HG03439 (cell line): ENCODE measurements around the gene SFTPA2.
"Not testable (repeated sequence)": the region's sequence is repeated elsewhere in the genome, so short reads cannot be mapped to it uniquely, and the experiment has no call there.

Source experiments
- ATAC-seq: cut with Tn5 transposase; IDR thresholded peaks from one replicate; pipeline ENCODE4 v1.9.1; 2021; ENCODE audit warnings: mild to moderate bottlenecking, moderate library complexity; ENCODE audit not compliant: unreplicated experiment

SFTPA2 gene

DNA sequence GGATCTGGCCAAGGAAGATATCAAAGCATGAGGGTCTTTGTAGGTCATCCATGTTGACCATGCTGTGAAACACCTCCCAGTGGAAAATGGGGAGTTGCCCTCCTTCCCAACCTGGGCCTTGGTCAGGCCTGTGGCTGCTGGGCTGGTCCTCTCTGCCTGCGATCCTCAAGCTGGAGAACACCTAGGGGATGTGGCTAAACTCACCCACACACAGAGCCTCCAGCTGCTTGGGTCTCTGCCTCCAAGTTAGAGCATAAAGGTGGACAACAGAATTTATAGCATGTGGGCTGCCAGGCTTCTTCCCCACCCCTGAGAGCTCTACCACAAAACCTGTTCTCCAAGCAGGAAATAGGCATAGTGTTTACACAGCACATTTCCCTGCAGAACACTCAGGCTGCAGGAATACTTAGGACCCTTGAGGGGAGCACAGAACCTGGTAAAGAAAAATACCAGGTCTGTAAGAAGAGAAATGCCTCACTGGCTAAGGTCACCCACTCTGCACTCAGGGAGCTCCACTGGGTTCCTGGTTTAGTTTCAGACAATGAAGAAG is at the start of gene SFTPA2:
TSS of gene SFTPA2 (minus strand) at position 248 of the 550 bp plus-strand sequence. CDS start 924 bp downstream, outside the sequence.
- ATAC-seq = no peak

DNA sequence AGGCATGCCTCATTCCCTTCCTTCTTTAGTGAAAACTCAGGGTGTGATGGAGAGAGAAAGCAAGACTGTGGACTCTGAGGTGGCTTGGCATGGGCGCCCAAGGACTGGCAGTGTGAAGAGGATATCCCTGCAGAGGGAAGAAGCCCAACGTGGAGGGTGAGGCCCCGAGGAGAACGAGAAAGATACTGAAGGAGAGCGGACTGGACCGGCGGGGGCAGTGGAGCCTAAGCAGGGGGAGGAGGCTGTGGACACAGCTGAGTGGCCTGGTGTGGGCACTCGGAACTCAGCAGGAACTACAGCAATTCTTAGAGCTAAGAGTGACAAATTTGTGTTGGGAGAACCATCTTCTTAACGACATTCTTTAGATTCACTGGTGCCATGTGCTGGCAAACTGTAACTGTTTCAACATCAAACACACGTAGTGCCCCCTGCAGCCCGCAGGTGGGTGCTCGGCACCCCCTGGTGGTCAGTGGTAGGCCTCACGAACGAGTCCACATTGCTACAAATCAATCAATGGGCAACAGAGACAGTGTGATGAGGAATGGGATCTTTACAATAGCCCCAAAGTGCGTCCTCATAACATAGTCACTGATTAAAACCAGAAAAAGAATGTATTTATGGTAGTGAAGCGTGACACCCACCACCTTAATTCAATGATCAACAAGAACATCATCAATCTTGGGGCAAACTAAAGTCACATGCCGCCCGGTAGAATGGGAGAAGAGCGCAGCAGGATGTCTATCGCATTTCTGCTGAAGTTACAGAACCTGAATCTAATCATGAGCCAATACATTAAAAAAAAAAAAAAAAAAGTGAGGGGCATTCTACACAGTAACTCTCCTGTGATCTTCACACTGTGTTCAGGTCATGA is 48.5 kb upstream of the SFTPA2 start:
- ATAC-seq = no peak

DNA sequence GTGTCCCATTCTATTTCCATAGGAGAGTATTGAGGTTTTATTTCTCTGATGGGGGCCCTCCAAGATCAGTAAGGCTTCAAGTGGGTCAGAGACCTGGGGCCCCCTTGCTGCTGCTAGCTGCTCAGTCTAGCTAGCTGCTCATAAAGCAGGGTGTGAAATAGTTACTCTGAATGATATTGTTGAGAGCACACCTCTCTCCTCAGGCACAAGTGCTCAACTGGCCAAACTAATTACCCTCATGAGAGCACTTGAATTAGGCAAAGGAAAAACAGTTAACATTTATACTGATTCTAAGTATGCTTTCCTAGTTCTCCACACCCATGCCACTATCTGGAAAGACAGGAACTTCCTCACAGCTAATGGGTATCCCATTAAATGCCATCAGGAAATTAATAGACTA is 45.1 kb upstream of the SFTPA2 start:
- ATAC-seq = no peak

DNA sequence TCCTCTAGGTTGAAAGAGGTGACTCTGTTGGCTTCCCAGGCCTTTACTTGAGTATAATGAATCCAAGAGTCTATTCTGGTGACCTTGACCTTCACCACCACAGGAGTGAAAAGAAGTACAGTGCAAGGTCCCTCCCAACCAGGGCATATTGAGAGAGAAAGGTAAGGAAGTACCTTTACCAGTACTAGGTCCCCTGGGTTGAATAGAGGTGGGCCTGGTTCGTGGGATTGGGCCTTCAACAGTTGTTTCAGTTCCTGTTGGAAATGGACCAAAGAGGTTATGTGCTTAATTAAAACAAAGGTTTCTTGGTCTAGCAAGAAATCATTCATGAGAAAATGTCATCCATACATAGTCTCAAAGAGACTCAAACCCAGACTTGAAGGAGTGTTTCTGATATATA is 44.1 kb upstream of the SFTPA2 start:
- ATAC-seq = no peak

DNA sequence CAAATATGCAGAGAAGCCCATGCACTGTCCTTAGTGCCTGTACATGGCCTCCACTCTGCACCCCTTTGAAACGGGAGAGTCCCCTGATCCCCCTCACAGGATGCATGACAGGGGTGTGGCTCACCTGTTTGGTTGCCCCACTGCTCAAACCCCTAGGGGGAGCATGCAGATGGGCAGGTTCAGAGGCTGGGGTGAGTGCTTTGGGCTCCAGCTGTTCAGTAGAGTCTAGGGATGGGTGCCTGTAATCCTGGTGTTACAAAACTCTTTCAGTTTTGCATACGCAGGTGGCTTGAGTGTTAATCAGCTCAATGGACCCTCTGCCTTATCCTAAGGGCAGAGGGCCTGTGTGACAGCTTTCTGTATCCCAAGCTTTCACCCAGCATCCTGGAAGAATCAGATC is 42.7 kb upstream of the SFTPA2 start:
- no peak for ATAC-seq

DNA sequence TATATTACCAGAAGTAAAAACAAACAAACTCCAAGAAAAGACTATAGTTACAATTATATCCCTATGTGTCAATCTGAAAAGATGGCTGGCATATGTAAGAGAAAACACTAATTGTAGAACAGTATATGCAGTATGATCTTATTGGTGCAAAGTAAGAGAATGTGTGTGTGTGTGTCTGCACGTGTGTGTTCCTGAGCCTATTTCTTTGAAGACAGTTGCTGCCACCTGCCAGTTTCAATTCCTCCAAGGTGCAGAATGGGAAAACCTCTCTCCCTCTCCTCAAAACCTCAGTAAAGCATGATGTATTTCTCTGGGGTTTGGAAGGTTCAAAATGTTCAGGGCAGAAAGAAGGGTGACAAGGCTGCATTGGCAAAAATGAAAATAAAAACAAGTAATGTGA is 41.7 kb upstream of the SFTPA2 start:
- ATAC-seq = no peak

DNA sequence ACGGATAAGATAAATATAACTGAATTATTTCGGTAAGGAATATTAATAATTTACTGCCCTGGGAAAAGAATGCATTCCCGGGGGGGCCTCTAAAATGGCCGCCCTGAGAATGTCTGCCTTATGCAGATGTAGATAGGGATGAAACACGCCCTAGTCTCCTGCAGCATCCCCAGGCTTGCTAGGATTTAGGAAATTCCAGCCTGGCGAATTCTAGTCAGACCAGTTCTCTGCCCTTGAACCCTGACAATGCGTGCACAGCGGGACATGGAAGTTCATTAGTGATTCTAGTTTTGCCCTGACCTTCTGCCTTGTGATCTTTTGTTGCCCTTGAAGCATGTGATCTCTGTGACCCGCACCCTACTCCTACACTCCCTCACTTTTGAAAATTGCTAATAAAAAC is 39.4 kb upstream of the SFTPA2 start:
- ATAC-seq = not testable (repeated sequence)

DNA sequence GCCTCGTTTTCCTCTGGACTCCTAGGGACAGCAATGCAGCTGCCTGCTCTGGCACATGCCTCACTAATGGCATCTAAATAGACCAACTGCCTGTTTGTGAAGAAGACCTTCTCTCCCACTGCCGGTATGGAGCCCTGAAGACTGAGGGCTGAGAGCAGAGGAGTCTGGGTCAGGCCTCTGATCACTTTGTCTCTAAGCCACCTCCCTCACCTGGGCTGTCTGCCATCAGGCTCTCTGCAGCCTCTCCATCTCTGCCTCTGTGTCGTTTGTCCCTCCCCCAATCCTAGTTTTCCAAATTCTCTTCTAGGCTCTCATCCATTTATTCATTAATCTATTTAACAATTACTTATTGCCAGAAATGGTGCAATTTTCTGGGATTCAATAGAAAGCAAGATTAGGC is 35.3 kb upstream of the SFTPA2 start:
- no peak for ATAC-seq

DNA sequence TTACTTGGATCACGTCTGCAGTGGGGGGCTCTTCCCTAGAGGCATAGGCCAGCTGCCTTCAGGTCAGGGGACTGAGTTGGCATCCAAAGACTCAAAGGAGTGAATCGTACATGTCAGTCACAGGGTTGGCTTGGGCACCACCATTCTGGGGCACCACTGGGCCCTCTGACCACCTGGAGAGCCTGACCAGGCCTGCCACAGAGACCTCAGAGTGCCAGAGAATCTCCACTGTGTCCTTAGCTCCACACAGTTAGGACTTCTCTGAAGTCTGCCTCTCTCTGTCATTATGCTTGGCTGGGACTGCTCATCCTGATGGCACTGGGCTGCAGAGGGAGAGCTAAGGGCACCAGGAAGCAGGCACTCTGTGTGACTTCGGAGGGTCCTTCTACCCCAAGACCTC is 34.4 kb upstream of the SFTPA2 start:
- not testable (repeated sequence) for ATAC-seq

DNA sequence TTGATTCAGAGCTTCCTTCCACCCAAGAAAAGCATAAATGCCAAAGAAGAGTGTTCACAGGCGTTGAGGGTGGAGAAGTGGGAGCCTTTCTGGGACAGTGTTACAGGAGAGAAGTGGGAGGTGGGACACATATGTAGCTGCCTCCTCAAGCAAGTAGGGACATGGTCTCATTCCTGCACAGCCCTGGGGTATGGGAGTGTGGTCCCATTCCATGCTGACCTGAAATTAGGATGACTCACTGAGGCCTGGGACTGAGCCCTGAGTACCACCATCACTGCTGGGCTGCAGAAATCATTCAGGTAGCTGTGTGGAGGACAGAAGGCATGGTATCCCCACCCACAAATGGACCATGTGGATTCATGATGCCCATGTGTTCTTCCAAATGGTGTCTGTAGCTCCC is 33.2 kb upstream of the SFTPA2 start:
- no peak for ATAC-seq

DNA sequence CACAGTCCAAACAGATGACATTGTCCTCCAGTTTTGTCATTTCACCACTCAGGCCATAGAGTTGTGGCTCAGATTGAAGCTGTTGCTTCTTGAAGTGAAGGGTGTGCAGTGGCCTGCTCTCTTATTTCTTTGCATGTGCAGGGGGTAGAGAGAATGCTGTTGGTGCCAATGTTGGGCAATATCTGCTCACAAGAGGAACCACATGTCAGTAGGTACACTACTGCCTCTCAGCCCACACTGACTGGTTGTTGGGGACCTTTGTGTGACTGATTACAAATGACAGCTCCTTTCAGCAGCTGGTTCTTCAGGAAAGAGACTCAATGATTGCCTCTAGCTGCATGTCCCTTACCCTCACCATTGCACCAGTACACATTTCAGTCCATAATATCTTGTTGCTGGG is 28.6 kb upstream of the SFTPA2 start:
- no peak for ATAC-seq

DNA sequence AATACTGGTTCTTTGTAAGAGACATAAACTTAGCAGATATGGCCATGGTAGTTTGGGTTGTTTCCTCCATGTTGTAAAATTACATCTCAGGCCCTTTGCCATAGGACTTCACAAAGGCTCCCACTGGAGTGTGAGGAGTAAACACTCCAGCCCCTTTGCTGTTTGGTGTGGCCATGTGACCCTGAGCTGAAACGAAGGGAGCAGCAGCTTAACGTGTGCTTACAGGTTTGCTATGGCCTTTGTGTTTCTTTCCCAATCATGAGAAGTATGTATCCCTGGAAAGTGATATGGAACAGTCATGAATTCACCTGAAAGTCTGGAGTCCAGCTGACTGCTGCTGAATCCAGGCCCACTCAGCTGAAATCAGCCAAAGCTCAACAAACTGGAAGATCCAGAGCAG is 26.7 kb upstream of the SFTPA2 start:
- no peak for ATAC-seq

DNA sequence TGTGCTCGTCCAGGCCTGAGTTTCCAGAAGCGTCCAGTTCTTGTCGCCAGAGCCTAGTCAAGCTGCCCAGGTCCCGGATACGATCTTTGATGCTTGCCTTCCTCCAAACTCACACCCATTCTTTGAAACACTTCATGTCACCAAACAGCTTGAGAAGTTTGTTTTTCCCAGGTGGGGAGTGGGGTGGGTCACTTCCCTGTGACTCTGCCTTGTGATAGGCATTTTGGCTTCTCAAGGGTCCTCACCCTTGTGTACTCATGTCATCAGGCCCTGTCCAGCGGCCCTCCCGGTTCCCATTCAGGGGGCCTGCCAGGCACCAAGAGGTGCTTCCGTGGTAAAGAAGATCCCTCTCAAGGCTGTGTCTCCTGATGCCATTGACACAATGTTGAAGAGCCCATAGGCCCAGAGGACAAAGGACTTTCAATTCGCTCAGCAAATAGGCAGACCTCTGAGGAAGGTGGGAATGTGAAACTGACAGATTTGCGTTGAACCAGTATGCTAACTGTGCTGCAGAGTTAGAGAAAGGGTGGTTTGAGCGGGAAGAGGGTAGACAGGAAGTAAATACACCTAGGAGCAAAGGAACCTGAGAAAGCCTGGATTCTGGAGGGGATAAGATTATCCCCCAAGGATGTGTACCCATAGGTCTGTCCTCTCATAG is 25.8 kb upstream of the SFTPA2 start:
- ATAC-seq = no peak

DNA sequence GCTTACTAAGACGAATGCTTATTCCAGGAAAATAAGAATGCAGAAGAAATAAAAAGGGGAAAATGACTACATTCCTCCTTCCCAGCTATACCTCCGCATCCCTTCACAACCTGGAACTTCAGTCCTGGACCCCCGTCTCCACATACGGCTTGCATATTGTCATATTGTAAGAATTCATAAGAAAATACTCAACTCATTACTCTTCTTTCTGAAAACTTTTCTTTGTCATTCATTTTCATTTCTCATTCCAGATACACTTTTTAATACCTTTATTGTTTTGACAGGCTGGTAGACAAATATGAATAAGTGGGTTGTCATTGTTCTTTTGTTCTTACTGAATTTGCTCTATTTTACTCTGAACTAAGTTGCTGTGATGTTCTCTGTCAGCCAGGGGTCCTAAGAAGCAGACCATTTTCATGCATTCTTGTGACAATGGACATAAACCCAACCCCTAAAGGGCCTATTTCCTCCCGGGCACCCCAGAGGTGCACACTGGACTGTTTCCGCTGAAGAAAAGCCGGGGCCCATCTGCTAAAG is 23.3 kb upstream of the SFTPA2 start:
- no peak for ATAC-seq

DNA sequence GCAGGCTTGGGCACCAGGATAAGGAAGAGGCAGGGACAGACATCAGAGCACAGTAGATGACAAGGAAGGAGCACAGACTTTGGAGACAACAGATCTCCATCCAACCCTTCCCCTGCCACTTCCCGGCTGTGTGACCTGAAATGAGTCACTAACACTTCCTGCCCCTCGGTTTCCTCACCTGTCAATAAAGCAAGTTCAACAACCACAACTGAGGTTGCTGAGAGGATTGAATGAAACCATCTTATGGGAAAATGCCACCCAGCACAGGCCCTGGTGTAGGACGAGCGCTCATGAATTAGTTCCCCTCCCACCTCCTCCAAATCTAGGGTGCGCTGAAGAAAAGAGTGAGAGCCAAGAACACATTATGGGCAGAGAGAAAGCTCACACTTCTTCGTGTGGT is 22.7 kb upstream of the SFTPA2 start:
- not testable (repeated sequence) for ATAC-seq

DNA sequence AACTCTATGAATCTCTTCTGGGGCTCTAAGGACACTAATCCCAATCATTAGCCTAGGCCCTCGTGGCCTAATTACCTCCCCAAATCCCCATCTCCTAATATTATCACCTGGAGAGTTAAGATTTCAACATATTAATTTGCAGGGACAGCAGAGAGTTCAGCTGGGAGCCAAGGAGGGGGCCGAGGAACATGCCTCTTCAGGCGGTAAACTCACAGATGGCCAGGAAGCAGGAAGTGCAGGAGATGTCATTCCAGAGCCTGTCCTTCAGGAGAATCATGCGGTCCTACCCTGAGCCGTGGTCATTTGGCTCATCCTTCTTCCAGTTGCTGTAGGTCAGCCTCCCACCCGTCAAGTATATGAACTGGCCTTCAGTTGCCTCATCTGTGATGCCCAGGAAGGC is 21.9 kb upstream of the SFTPA2 start:
- no peak for ATAC-seq

DNA sequence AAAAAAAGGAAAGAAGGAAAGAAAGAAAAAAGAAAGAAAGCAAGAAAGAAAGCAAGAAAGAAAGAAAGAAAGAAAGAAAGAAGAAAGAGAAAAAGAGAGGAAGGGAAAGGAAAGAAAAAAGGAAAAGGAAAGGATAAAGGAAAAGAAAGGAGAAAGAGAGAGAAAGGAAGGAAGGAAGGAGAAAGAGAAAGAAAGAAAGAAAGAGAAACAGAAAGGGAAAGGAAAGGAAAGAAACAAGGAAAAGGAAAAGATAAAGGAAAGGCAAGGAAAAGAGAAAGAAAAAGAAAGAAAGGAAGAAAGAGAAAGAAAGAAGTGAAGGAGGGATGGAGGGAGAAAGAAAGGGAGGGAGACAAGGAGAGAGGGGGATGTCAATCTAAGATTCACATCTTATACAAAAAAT is 20.8 kb upstream of the SFTPA2 start:
- ATAC-seq = no peak

DNA sequence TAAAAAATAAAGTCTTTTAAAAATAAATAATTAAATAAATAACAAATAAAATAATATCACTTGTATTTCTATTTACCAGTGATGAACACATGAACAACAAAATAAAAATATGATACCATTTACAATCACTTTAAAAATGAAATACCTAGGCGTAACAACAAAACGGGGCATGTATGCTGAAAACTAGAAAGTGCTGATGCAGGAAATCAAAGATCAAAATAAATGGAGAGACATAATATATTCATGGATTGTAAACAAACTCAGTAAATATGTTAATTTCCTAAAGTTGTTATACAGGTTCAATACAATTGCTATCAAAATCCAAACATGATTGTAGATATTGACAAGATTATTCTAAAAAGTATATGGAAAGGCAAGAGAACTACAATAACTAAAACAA is 19.2 kb upstream of the SFTPA2 start:
- ATAC-seq = no peak

DNA sequence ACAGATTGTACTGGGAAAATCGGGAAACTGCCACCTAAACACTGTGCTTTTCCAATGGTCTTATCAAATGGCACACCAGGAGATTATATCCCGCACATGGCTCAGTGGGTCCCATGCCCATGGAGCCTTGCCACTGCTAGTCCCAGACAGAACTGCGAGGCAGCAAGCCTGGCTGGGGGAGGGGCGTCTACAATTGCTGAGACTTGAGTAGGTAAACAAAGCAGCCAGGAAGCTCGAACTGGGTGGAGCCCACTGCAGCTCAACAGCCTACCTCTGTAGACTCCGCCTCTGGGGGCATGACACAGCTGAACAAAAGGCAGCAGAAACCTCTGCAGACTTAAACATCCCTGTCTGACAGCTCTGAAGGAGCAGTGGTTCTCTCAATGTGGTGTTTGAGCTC is 10.4 kb upstream of the SFTPA2 start:
- not testable (repeated sequence) for ATAC-seq

DNA sequence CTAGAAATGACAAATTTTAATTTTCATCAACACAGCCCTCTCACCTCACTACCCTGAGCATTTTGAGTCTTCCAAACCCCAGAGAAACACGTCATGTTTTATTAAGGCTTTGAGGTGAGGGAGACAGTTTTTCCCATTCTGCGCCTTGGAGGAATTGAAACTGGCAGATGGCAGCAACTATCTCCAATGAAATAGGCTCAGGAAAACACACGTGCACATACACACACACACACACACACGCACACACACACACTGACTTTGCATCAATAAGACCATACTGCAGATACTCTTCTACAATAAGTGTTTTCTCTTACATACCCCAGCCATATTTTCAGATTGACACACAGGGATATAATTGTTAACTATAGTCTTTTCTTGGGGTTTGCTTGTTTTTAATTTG is 3.2 kb upstream of the SFTPA2 start:
- ATAC-seq = no peak

DNA sequence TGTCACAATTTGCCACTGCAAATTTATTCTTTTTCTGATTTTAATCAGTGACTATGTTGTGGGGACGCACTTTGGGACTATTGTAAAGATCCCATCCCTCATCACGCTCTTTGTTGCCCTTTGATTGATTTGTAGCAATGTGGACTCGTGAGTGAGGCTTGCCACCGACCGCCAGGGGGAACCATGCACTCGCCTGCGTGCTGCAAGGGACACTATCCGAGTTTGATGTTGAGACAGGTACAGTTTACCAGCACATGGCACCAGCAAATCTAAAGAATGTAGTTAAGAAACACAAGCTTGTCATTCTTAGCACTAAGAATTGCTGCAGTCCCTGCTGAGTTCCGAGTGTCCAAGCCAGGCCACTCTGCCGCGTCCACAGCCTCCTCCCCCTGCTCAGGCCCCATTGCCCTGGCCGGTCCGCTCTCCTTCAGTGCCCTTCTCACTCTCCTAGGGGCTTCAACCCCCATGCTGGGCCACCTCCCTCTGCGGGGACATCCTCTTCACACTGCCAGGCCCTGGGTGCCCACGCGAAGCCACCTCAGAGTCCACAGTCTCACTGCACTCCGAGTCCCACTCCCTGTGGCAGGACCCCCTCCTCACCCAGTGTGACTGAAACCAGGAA is 2.0 kb upstream of the SFTPA2 start:
- ATAC-seq = no peak
